GM23248 (cell line): ENCODE data around the gene GPR35. TPM values are rescaled to one million over a fixed set of nuclear protein-coding genes. Genes with fewer than 3 reads are reported as not detected.

Experiments used
- DNase-seq: peaks from one replicate; pipeline ENCODE4 v3.0.0-alpha.2; 2015
- H2AFZ ChIP-seq: fragments of 200-600 bp; sonication (generic); 2 replicates; pipeline ENCODE4 v1.6.1; 2016; ENCODE audit warnings: antibody characterized with exemption
- H3F3A ChIP-seq: fragments of 200-600 bp; sonication (generic); 2 replicates; pipeline ENCODE4 v1.6.1; 2016; ENCODE audit warnings: mild to moderate bottlenecking, antibody characterized with exemption, mixed run types; ENCODE audit not compliant: insufficient read depth
- H3K27ac ChIP-seq: fragments of 200-600 bp; sonication (generic); 2 replicates; pipeline ENCODE4 v1.5.1; 2016; ENCODE audit warnings: mild to moderate bottlenecking
- H3K27me3 ChIP-seq: fragments of 200-600 bp; sonication (generic); replicated peaks from 2 replicates; pipeline ENCODE4 v1.6.1; 2016; ENCODE audit warnings: mild to moderate bottlenecking; ENCODE audit not compliant: insufficient read depth
- H3K36me3 ChIP-seq: fragments of 200-600 bp; sonication (generic); 2 replicates; pipeline ENCODE4 v1.6.1; 2016; ENCODE audit warnings: low read depth, mild to moderate bottlenecking
- H3K4me1 ChIP-seq: fragments of 200-600 bp; sonication (generic); 2 replicates; pipeline ENCODE4 v1.6.1; 2016; ENCODE audit warnings: mild to moderate bottlenecking; ENCODE audit not compliant: insufficient read depth
- H3K4me2 ChIP-seq: fragments of 200-600 bp; sonication (generic); one replicate; pipeline ENCODE4 v1.6.1; 2016; ENCODE audit warnings: mild to moderate bottlenecking; ENCODE audit not compliant: unreplicated experiment
- H3K4me3 ChIP-seq: fragments of 200-600 bp; sonication (generic); 2 replicates; pipeline ENCODE4 v1.5.1; 2016; ENCODE audit warnings: mild to moderate bottlenecking
- H3K79me2 ChIP-seq: fragments of 200-600 bp; sonication (generic); 2 replicates; pipeline ENCODE4 v1.6.1; 2016; ENCODE audit warnings: mild to moderate bottlenecking; ENCODE audit not compliant: insufficient read depth
- H3K9ac ChIP-seq: fragments of 200-600 bp; sonication (generic); 2 replicates; pipeline ENCODE4 v1.6.1; 2016; ENCODE audit warnings: mild to moderate bottlenecking
- H3K9me2 ChIP-seq: fragments of 200-600 bp; sonication (generic); 2 replicates; pipeline ENCODE4 v1.6.1; 2016; ENCODE audit warnings: mixed run types, mild to moderate bottlenecking, moderate library complexity; ENCODE audit not compliant: insufficient read depth
- H3K9me3 ChIP-seq: fragments of 200-600 bp; sonication (generic); one replicate; pipeline ENCODE4 v1.6.1; 2017; ENCODE audit warnings: low read depth
- H4K20me1 ChIP-seq: fragments of 200-600 bp; sonication (generic); 2 replicates; pipeline ENCODE4 v1.6.0; 2016; ENCODE audit not compliant: insufficient read depth
- EZH2 ChIP-seq: fragments of 200-600 bp; sonication (generic); IDR thresholded peaks from 2 replicates; pipeline ENCODE4 v1.6.1; 2018; ENCODE audit warnings: antibody characterized with exemption, mild to moderate bottlenecking; ENCODE audit not compliant: insufficient read depth, poor library complexity, severe bottlenecking
- EZH2phosphoT487 ChIP-seq: fragments of 200-600 bp; sonication (generic); IDR thresholded peaks from 2 replicates; pipeline ENCODE4 v1.6.1; 2018; ENCODE audit warnings: antibody characterized with exemption, moderate library complexity, mild to moderate bottlenecking, low read depth; ENCODE audit not compliant: insufficient read depth
- whole genome bisulfite sequencing, 2 experiments: methylation state at CpG; one replicate each; pipeline ENCODE4 v1.1.6; 2015 to 2017; ENCODE audit warnings: low lambda C conversion rate in 2 of 2, low coverage in 1 of 2; ENCODE audit errors: missing lambda C conversion rate in 2 of 2; 5-methylcytosine and 5-hydroxymethylcytosine counted together
- in situ Hi-C: fragments of 300-500 bp; cut with MboI; formaldehyde crosslinking; loops from 2 replicates; pipeline ENCODE4 v1.15.0; 2020
- polyA plus RNA-seq: library from polyadenylated mRNA; unstranded; fragments of >200 nt; fragmentation: Nextera tagmentation; extraction: Ambion mirVana; gene quantifications from 2 replicates; pipeline ENCODE4 v1.2.1, GENCODE V29; 2016
- total RNA-seq: library from RNA; depleted of rRNA; stranded (reverse); fragments of >200 nt; shearing (Covaris generic); gene quantifications from 2 replicates; pipeline ENCODE4 v1.2.3, GENCODE V29; 2014

GPR35 gene
- total and polyA plus RNA-seq, 2 experiments from 2014 or later, result 0.14 TPM; not detected in 1

DNA sequence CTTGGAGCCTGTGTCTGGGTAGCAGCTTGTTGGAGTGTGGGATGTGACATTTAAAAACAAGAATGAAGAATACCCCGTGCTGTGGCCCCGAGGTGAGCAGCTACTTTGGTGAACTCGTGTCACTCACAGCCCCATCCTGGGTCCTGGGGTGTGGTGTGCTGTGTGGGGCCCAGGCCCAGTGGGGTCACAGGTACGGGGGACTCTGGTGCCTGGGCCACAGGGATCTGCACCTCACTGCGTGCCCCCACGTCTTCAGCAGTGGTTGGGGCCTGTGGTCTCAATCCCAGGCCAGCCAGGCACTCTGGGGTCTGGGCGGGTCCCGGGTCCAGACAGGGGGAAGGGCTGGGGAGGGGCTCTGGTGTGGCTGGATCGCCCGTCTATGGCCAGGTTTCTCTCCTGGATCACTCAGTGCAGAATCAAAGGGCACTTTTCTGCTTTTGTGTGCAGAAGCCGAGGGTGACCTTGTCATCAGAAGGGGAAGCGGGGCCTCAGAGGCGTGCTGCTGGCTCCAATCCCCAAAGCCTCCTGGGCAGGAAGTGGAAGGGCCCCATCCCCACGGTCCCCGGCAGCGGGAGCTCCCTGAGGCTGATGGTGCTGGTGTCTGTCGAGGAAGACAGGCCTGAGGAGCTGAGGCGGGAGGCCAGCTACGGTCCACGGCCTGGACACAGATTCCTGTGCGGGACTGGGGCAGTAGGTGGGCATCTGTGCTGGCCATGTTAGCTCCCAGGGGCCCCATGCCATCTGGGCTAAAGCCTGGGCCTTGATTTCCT, 1.4 kb downstream of the GPR35 start:
- no peaks in the 10 kb centered on the region for H3K79me2 ChIP-seq
- H3K4me2 ChIP-seq, result no peak overlapping the region
- no peaks in the 10 kb centered on the region for H3K36me3 ChIP-seq
- H2AFZ ChIP-seq, result no peak overlapping the region
- H3K9ac ChIP-seq, result no peak overlapping the region
- no peaks in the 10 kb centered on the region for H3K27me3 ChIP-seq
- no peaks in the 10 kb centered on the region for H3K9me2 ChIP-seq
- in situ Hi-C loops, result no loop called here
- H4K20me1 ChIP-seq, result no peaks in the 10 kb centered on the region
- DNase-seq, result no peak
- TF ChIP-seq EZH2phosphoT487 (no peak), EZH2 (no peak)
- H3F3A ChIP-seq, result no peaks in the 10 kb centered on the region
- H3K4me3 ChIP-seq, result no peak overlapping the region
- WGBS, 2 experiments, result 61 to 64% methylated on average over 19 to 21 of the region's 21 CpGs
- no peak overlapping the region for H3K27ac ChIP-seq
- H3K9me3 ChIP-seq, result no peaks in the 10 kb centered on the region
- H3K4me1 ChIP-seq, result 0 out of 2 replicates have a peak, but pooled peaks cover 3% of the 10 kb centered on the region

DNA sequence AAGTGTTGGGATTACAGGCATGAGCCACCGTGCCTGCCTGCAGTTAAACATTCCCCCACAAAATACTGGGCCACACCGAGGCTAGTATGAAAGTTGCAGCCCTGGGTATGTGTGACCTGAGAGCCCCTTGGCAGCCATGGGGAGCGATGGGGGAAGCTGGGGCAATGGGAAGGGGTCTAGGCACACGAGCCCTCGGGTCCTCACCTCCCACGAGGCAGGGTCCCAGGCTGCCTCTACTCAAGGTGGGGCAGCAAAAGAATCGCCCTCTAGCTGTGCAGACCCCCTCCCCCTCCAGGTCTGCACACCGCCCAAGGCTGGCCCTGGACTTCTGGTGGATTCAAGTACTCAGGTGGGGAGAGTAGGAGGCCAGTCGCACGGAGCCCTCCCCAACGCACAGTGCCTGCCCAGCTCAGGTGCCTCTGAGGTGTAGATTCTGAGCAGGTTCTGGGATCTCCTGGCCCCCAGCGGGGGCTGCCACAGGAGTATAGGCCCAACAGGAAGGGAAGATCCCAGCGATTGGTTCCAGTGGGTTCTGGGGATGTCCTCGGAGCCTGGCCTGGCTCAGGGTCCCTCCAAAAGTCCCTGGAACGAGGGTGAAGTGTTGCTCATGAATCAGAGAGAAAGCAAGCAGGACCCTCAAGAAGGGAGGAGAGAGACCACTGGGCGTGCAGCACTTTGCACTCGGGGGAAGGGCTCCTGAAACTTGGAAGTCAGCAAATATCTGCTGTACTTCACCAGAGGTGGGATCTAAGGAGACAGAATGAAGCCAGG, 2.6 kb downstream of the GPR35 start:
- in situ Hi-C loops, result no loop called here
- Histone ChIP-seq H3K9me2 (no peaks in the 10 kb centered on the region), H3K27me3 (no peaks in the 10 kb centered on the region), H3K9ac (no peak overlapping the region), H3K4me3 (no peak overlapping the region), H3K9me3 (no peaks in the 10 kb centered on the region), H3K36me3 (no peaks in the 10 kb centered on the region), H3F3A (no peaks in the 10 kb centered on the region), H3K27ac (no peak overlapping the region), H3K4me1 (0 out of 2 replicates have a peak, but pooled peaks cover 3% of the 10 kb centered on the region), H3K79me2 (no peaks in the 10 kb centered on the region), H3K4me2 (no peak overlapping the region), H2AFZ (no peak overlapping the region), H4K20me1 (no peaks in the 10 kb centered on the region)
- WGBS, 2 experiments, result 57 to 58% methylated on average over 15 to 17 of the region's 17 CpGs
- no peak for TF ChIP-seq EZH2phosphoT487
- no peak for TF ChIP-seq EZH2
- DNase-seq, result no peak

DNA sequence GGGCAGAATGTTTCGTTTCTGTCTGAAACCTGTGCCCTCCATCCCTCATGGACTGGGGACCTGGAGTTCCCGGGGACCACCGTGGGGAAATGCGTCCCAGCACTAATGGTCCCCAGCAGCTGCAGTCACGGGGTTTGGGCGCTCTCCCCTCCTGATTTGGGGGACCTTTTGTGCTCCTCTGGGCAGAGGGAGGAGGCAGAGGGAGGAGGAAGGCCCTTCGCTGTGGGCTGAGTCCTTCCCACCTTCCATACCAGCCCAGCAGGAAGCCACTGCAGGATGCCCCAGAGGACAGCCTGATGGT, 3.2 kb downstream of the GPR35 start:
- 51 to 72% methylated on average over 4 to 7 of the region's 7 CpGs for WGBS, 2 experiments
- H3K4me1 ChIP-seq, result 0 out of 2 replicates have a peak, but pooled peaks cover 3% of the 10 kb centered on the region

DNA sequence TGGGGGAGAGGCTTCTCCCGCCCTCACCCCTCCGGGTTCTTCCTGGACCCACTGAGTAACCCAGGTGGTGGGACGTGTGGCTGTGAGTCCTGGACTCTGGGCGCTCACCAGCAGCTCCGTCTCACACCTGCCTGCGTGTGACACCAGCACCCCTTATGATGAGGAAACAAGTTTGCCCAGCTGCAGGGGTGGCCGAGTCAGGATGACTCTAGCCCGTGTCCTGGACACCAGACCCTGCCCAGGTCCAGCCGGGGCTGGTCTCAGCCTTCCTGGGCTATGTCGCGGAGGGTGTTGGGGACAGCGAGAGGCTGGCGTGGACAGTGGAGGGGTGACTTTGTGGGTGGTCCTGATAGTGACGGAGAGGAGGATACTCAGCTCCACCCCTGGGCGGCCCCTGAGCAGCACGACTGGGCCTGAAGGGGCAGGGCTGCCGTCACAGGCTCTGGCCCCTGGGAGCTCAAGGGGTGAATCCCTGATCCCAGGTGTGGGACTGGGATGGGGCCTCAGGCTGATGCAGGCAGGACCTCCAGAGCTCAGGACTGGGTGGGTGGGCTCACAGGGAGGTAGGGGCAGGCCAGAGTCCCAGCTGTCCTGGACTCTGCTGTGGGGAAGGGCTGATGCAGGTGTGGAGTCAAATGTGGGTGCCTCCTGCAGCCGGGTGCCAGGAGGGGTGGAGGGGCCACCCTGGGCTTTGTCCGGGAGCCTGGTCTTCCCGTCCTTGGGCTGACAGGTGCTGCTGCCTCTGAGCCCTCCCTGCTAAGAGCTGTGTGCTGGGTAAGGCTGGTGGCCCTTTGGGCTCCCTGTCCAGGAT, 3.7 kb downstream of the GPR35 start:
- H3K9ac ChIP-seq, result no peak overlapping the region
- H3K79me2 ChIP-seq, result no peaks in the 10 kb centered on the region
- H3K36me3 ChIP-seq, result no peaks in the 10 kb centered on the region
- TF ChIP-seq EZH2 (no peak), EZH2phosphoT487 (no peak)
- H3K27ac ChIP-seq, result no peak overlapping the region
- no peak overlapping the region for H3K4me3 ChIP-seq
- no peaks in the 10 kb centered on the region for H3K9me3 ChIP-seq
- H2AFZ ChIP-seq, result no peak overlapping the region
- H4K20me1 ChIP-seq, result no peaks in the 10 kb centered on the region
- H3K4me1 ChIP-seq, result 0 out of 2 replicates have a peak, but pooled peaks cover 3% of the 10 kb centered on the region
- WGBS, 2 experiments, result 64 to 71% methylated on average over 20 of the region's 20 CpGs
- no peaks in the 10 kb centered on the region for H3F3A ChIP-seq
- H3K4me2 ChIP-seq, result no peak overlapping the region
- in situ Hi-C loops, result no loop called here
- no peak for DNase-seq
- H3K27me3 ChIP-seq, result no peaks in the 10 kb centered on the region
- H3K9me2 ChIP-seq, result no peaks in the 10 kb centered on the region

More for the DNA sequence above, 3.2 kb downstream of the GPR35 start:
- no peak overlapping the region for H2AFZ ChIP-seq
- no peaks in the 10 kb centered on the region for H3F3A ChIP-seq
- H3K27ac ChIP-seq, result no peak overlapping the region
- H3K4me3 ChIP-seq, result no peak overlapping the region
- H3K79me2 ChIP-seq, result no peaks in the 10 kb centered on the region
- H3K9me2 ChIP-seq, result no peaks in the 10 kb centered on the region
- no peaks in the 10 kb centered on the region for H3K9me3 ChIP-seq
- no peaks in the 10 kb centered on the region for H3K27me3 ChIP-seq
- H4K20me1 ChIP-seq, result no peaks in the 10 kb centered on the region
- no peak for TF ChIP-seq EZH2
- TF ChIP-seq EZH2phosphoT487, result no peak
- H3K36me3 ChIP-seq, result no peaks in the 10 kb centered on the region
- DNase-seq, result no peak
- in situ Hi-C loops, result no loop called here
- no peak overlapping the region for H3K4me2 ChIP-seq
- no peak overlapping the region for H3K9ac ChIP-seq
